GM23338 (cell line): ENCODE data around the gene MRFAP1. TPM values are rescaled to one million over a fixed set of nuclear protein-coding genes. Genes with fewer than 3 reads are reported as not detected.

Source experiments
- ATAC-seq: fragments of 200-7000 bp; cut with Tn5 transposase; 3 replicates; pipeline ENCODE4 v1.9.1; 2020
- DNase-seq: peaks from one replicate; pipeline ENCODE4 v3.0.0-alpha.2; 2015; ENCODE audit warnings: low spot score
- H2AFZ ChIP-seq: fragments of 200-600 bp; sonication (generic); 2 replicates; pipeline ENCODE4 v1.8.0; 2016; ENCODE audit warnings: antibody characterized with exemption, mild to moderate bottlenecking, moderate library complexity
- H3F3A ChIP-seq: fragments of 200-600 bp; sonication (generic); replicated peaks from 2 replicates; pipeline ENCODE4 v1.8.0; 2017; ENCODE audit warnings: antibody characterized with exemption, mixed run types, low read depth
- H3K27ac ChIP-seq: fragments of 200-600 bp; sonication (generic); 2 replicates; pipeline ENCODE4 v1.6.1; 2016; ENCODE audit warnings: low read depth
- H3K27me3 ChIP-seq: fragments of 200-600 bp; sonication (generic); 2 replicates; pipeline ENCODE4 v1.8.0; 2016; ENCODE audit warnings: mild to moderate bottlenecking, mixed run types, moderate library complexity; ENCODE audit not compliant: insufficient read depth
- H3K36me3 ChIP-seq: fragments of 200-600 bp; sonication (generic); 2 replicates; pipeline ENCODE4 v1.8.0; 2016; ENCODE audit warnings: mild to moderate bottlenecking; ENCODE audit not compliant: insufficient read depth
- H3K4me1 ChIP-seq: fragments of 200-600 bp; sonication (generic); 2 replicates; pipeline ENCODE4 v1.8.0; 2016; ENCODE audit warnings: mild to moderate bottlenecking, moderate library complexity; ENCODE audit not compliant: insufficient read depth
- H3K4me2 ChIP-seq: fragments of 200-600 bp; sonication (generic); 2 replicates; pipeline ENCODE4 v1.7.1; 2017; ENCODE audit warnings: mixed run types
- H3K4me3 ChIP-seq: fragments of 200-600 bp; sonication (generic); 2 replicates; pipeline ENCODE4 v1.6.1; 2016; ENCODE audit warnings: mixed run types
- H3K79me2 ChIP-seq: fragments of 200-600 bp; sonication (generic); replicated peaks from 2 replicates; pipeline ENCODE4 v1.8.0; 2017; ENCODE audit warnings: mild to moderate bottlenecking; ENCODE audit not compliant: insufficient read depth
- H3K9me2 ChIP-seq: fragments of 200-600 bp; sonication (generic); 2 replicates; pipeline ENCODE4 v1.8.0; 2017; ENCODE audit not compliant: insufficient read depth
- H4K20me1 ChIP-seq: fragments of 200-600 bp; sonication (generic); replicated peaks from 2 replicates; pipeline ENCODE4 v1.8.0; 2017; ENCODE audit warnings: mild to moderate bottlenecking; ENCODE audit not compliant: insufficient read depth
- H3K27ac Mint-ChIP-seq: 2 replicates; pipeline ENCODE4 v1.8.0; 2020; ENCODE audit warnings: inconsistent platforms, mild to moderate bottlenecking, moderate library complexity, mixed read lengths
- H3K27me3 Mint-ChIP-seq: 3 replicates; pipeline ENCODE4 v1.8.0; 2022; ENCODE audit warnings: low read depth, mild to moderate bottlenecking, moderate library complexity, mixed read lengths, inconsistent platforms; ENCODE audit not compliant: insufficient read depth, poor library complexity
- H3K36me3 Mint-ChIP-seq: 3 replicates; pipeline ENCODE4 v1.8.0; 2021; ENCODE audit warnings: low read depth, mild to moderate bottlenecking, inconsistent platforms, moderate library complexity, mixed read lengths
- H3K4me1 Mint-ChIP-seq: 3 replicates; pipeline ENCODE4 v1.8.0; 2020; ENCODE audit warnings: mild to moderate bottlenecking, inconsistent platforms, mixed read lengths
- H3K4me3 Mint-ChIP-seq: 3 replicates; pipeline ENCODE4 v1.8.0; 2021; ENCODE audit warnings: moderate library complexity, mild to moderate bottlenecking, inconsistent platforms, mixed read lengths
- H3K9me3 Mint-ChIP-seq: 3 replicates; pipeline ENCODE4 v1.8.0; 2020; ENCODE audit warnings: moderate library complexity, mild to moderate bottlenecking, inconsistent platforms, mixed read lengths
- CREB1 ChIP-seq: fragments of 250-450 bp; sonication (Bioruptor Pico); IDR thresholded peaks from 2 replicates; pipeline ENCODE4 v1.5.0; 2020; ENCODE audit warnings: low read depth, mild to moderate bottlenecking, moderate library complexity
- CTCF ChIP-seq, 2 experiments: fragments of 200-600 bp in 1 of 2; sonication (generic) in 1 of 2; conservative IDR thresholded peaks; 2 replicates each; pipeline versions ENCODE4 v1.5.1 to v1.6.1; 2016 to 2017; ENCODE audit warnings: antibody characterized with exemption in 2 of 2, low read depth in 2 of 2, mild to moderate bottlenecking in 2 of 2, moderate library complexity in 1 of 2
- ETS1 ChIP-seq: IDR thresholded peaks from 2 replicates; pipeline ENCODE4 v1.6.1; 2016; ENCODE audit warnings: antibody characterized with exemption
- EZH2 ChIP-seq: fragments of 200-600 bp; sonication (generic); IDR thresholded peaks from one replicate; pipeline ENCODE4 v1.8.0; 2017; ENCODE audit warnings: antibody characterized with exemption, mild to moderate bottlenecking, low read depth; ENCODE audit not compliant: unreplicated experiment
- JUNB ChIP-seq: IDR thresholded peaks from one replicate; pipeline ENCODE4 v1.6.1; 2016; ENCODE audit warnings: antibody characterized with exemption; ENCODE audit not compliant: unreplicated experiment
- NANOG ChIP-seq: IDR thresholded peaks from 2 replicates; pipeline ENCODE4 v1.6.1; 2016; ENCODE audit warnings: antibody characterized with exemption, borderline replicate concordance
- POLR2AphosphoS5 ChIP-seq: IDR thresholded peaks from 2 replicates; pipeline ENCODE4 v1.6.1; 2016; ENCODE audit warnings: antibody characterized with exemption, low read depth
- REST ChIP-seq: IDR thresholded peaks from one replicate; pipeline ENCODE4 v1.6.1; 2018; ENCODE audit warnings: antibody characterized with exemption; ENCODE audit not compliant: unreplicated experiment
- STAT1 ChIP-seq: IDR thresholded peaks from one replicate; pipeline ENCODE4 v1.6.1; 2016; ENCODE audit warnings: antibody characterized with exemption; ENCODE audit not compliant: unreplicated experiment
- ZNF114 ChIP-seq: fragments of 250-450 bp; sonication (Bioruptor Pico); IDR thresholded peaks from 2 replicates; pipeline ENCODE4 v1.5.0; 2020; ENCODE audit warnings: mild to moderate bottlenecking, moderate library complexity
- ZNF331 ChIP-seq: fragments of 250-450 bp; sonication (Bioruptor Pico); IDR thresholded peaks from 2 replicates; pipeline ENCODE4 v1.5.0; 2020; ENCODE audit warnings: low read depth, mild to moderate bottlenecking, moderate library complexity
- polyA plus RNA-seq: library from polyadenylated mRNA; unstranded; fragments of >200 nt; fragmentation: Nextera tagmentation; extraction: Ambion mirVana; gene quantifications from 2 replicates; pipeline ENCODE4 v1.2.1, GENCODE V29; 2016
- total RNA-seq: library from RNA; depleted of rRNA; stranded (reverse); fragments of >200 nt; shearing (Covaris generic); gene quantifications from 2 replicates; pipeline ENCODE4 v1.2.3, GENCODE V29; 2014

The MRFAP1 gene
- total and polyA plus RNA-seq, 2 experiments from 2014 or later, result 154 to 288 TPM

DNA sequence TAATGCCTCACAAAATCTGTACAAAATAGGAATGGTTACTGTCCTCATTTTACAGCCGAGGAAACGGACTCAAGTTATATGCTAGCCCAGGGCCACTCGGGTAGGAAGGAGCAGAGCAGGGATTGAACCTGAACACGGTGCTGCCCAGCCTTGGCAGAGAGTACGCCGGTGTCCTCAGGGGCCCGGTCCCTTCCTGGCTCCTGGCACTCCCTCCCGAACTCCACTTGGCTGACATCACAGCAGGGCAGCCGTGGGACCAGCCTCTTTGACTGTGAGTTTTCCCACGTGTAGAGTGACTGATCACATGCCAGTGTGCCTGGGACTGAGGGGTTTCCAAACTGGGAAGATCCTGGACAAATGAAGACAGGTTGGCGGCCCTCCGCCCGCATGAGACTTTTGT is 41.8 kb upstream of the MRFAP1 start:
- Histone ChIP-seq H3K4me3 (no peak overlapping the region), H3K4me2 (no peak overlapping the region), H3K27ac (no peak overlapping the region), H3K79me2 (no peaks in the 10 kb centered on the region), H2AFZ (no peak overlapping the region), H3K4me1 (no peaks in the 10 kb centered on the region), H3K36me3 (no peaks in the 10 kb centered on the region), H3K27me3 (no peaks in the 10 kb centered on the region), H3K9me2 (no peaks in the 10 kb centered on the region), H3F3A (no peaks in the 10 kb centered on the region), H4K20me1 (no peaks in the 10 kb centered on the region)
- Mint-ChIP-seq H3K4me3 (no peak overlapping the region), H3K27me3 (peaks cover 13% of the 10 kb centered on the region), H3K9me3 (no peaks in the 10 kb centered on the region; the same call in 2 of the 3 replicates), H3K27ac (no peak overlapping the region), H3K36me3 (peaks cover 2% of the 10 kb centered on the region; the same call in 1 of the 3 replicates), H3K4me1 (no peaks in the 10 kb centered on the region)
- ATAC-seq (no peak), DNase-seq (no peak)
- TF ChIP-seq ETS1 (no peak), REST (no peak), POLR2AphosphoS5 (no peak), ZNF331 (CRISPR knock-in tag) (no peak), EZH2 (no peak)

DNA sequence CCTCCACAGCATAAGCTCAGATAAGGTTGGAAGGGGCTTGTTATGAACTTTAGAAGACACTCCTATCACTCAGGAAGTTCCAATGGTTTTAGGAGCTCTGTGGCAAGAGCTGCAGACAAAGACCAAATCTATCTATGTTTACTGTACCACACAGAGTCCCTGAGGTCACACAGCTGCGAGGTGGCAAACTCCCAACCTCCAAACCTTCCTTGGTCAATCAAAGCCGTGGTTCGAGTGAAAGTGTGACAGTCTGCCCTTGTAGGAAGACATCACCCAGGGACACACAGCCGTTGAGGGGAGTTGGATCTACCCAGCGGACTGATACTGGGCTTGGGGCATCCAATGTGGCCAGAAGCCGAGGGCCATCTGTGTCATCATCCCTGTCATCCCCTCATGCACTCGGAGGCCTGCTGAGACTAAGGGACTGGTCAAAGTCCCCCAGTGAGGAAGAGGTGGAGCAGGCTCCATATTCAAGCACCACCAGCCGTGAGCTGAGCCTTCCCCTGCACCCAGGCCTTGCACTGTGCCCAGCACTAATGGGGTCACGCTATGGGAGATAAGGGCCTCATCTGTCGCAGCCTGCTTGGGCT is 38.7 kb upstream of the MRFAP1 start:
- Mint-ChIP-seq H3K4me1 (no peaks in the 10 kb centered on the region), H3K9me3 (peaks cover 13% of the 10 kb centered on the region; the same call in 2 of the 3 replicates), H3K27ac (no peak overlapping the region), H3K4me3 (no peak overlapping the region), H3K27me3 (peaks cover 6% of the 10 kb centered on the region), H3K36me3 (peaks cover 18% of the 10 kb centered on the region)
- no peak overlapping the region for H3K4me2 ChIP-seq
- ATAC-seq (no peak), DNase-seq (no peak)
- no peak overlapping the region for H3K27ac ChIP-seq
- no peaks in the 10 kb centered on the region for H3F3A ChIP-seq
- no peaks in the 10 kb centered on the region for H3K79me2 ChIP-seq
- H4K20me1 ChIP-seq, result no peaks in the 10 kb centered on the region
- no peaks in the 10 kb centered on the region for H3K27me3 ChIP-seq
- H3K36me3 ChIP-seq, result no peaks in the 10 kb centered on the region
- no peak overlapping the region for H2AFZ ChIP-seq
- no peaks in the 10 kb centered on the region for H3K4me1 ChIP-seq
- H3K9me2 ChIP-seq, result no peaks in the 10 kb centered on the region
- H3K4me3 ChIP-seq, result no peak overlapping the region
- TF ChIP-seq ZNF114 (CRISPR knock-in tag) (no peak), CTCF (conservative IDR thresholded peaks at IDR 0.05; ENCODE audit: low read depth in 2 of 2) (no peak), STAT1 (no peak), NANOG (no peak), CREB1 (CRISPR knock-in tag) (no peak), JUNB (no peak)
